ENCODE data around the gene RABEP2. TPM values are rescaled to one million over a fixed set of nuclear protein-coding genes. Genes with fewer than 3 reads are reported as not detected.
"Not testable (repeated sequence)": the region's sequence is repeated elsewhere in the genome, so short reads cannot be mapped to it uniquely, and the experiment has no call there.

RABEP2 gene
- total RNA-seq, 1 donor from 2014 or later, result 18.8 TPM

- no peaks in the 10 kb centered on the region for H3K27me3 ChIP-seq (ENCODE audit: low read depth)
- no peaks in the 10 kb centered on the region for H3K4me1 ChIP-seq
- ATAC-seq, result no peak
- H3K27ac ChIP-seq, result no peak overlapping the region
- no peak overlapping the region for H3K4me3 ChIP-seq
- no peaks in the 10 kb centered on the region for H3K36me3 ChIP-seq
- H3K9me3 ChIP-seq, result no peaks in the 10 kb centered on the region
- no peak for TF ChIP-seq CTCF (IDR thresholded peaks at IDR 0.05)
- intact Hi-C loops (cut with DNase I), result no loop called here
- DNase-seq, result no peak
These were observed 29.4 kb downstream of the RABEP2 start for GRCh38 chr16:28895609-28896008.

- no peaks in the 10 kb centered on the region for H3K36me3 ChIP-seq
- ATAC-seq (no peak), DNase-seq (no peak)
- no peaks in the 10 kb centered on the region for H3K27me3 ChIP-seq (ENCODE audit: low read depth)
- H3K4me1 ChIP-seq, result no peaks in the 10 kb centered on the region
- intact Hi-C loops (cut with DNase I), result no loop called here
- no peaks in the 10 kb centered on the region for H3K9me3 ChIP-seq
- TF ChIP-seq CTCF (IDR thresholded peaks at IDR 0.05), result no peak
- H3K4me3 ChIP-seq, result no peak overlapping the region
- no peak overlapping the region for H3K27ac ChIP-seq
These were observed 31.7 kb downstream of the RABEP2 start for GRCh38 chr16:28893291-28893690.

GRCh38 chr16:28891964-28892890 lies 32.8 kb downstream of the RABEP2 start:
- Histone ChIP-seq H3K27me3 (ENCODE audit: low read depth) (no peaks in the 10 kb centered on the region), H3K4me1 (no peaks in the 10 kb centered on the region), H3K9me3 (no peaks in the 10 kb centered on the region), H3K4me3 (no peak overlapping the region), H3K36me3 (no peaks in the 10 kb centered on the region), H3K27ac (no peak overlapping the region)
- no peak for TF ChIP-seq CTCF (IDR thresholded peaks at IDR 0.05)
- intact Hi-C loops (cut with DNase I), result no loop called here
- ATAC-seq (no peak), DNase-seq (no peak)

- H3K4me1 ChIP-seq; H3K27ac ChIP-seq; intact Hi-C loops (cut with DNase I); ATAC-seq; H3K36me3 ChIP-seq; DNase-seq; H3K4me3 ChIP-seq; H3K27me3 ChIP-seq (ENCODE audit: low read depth); H3K9me3 ChIP-seq: not testable (repeated sequence)
These were observed 34.7 kb downstream of the RABEP2 start for GRCh38 chr16:28890355-28890754.

GRCh38 chr16:28886945-28887344 lies 38.1 kb downstream of the RABEP2 start:
- DNase-seq (no peak), ATAC-seq (no peak)
- Histone ChIP-seq H3K9me3 (no peaks in the 10 kb centered on the region), H3K36me3 (no peaks in the 10 kb centered on the region), H3K27me3 (ENCODE audit: low read depth) (peaks cover 10% of the 10 kb centered on the region), H3K27ac (no peak overlapping the region), H3K4me1 (no peaks in the 10 kb centered on the region), H3K4me3 (no peak overlapping the region)
- intact Hi-C loops (cut with DNase I), result no loop called here
- TF ChIP-seq CTCF (IDR thresholded peaks at IDR 0.05), result no peak

- intact Hi-C loops (cut with DNase I), result no loop called here
- TF ChIP-seq CTCF (IDR thresholded peaks at IDR 0.05), result no peak
- H3K27ac ChIP-seq, result no peak overlapping the region
- H3K36me3 ChIP-seq, result no peaks in the 10 kb centered on the region
- no peak for ATAC-seq
- no peaks in the 10 kb centered on the region for H3K9me3 ChIP-seq
- DNase-seq, result no peak
- no peak overlapping the region for H3K4me3 ChIP-seq
- peaks cover 10% of the 10 kb centered on the region for H3K27me3 ChIP-seq (ENCODE audit: low read depth)
- H3K4me1 ChIP-seq, result peaks cover 13% of the 10 kb centered on the region
These were observed 41.0 kb downstream of the RABEP2 start for GRCh38 chr16:28884045-28884444.
